Measurements from ENCODE around the gene COPS7A. TPM values are rescaled to one million over a fixed set of nuclear protein-coding genes. Genes with fewer than 3 reads are reported as not detected.

Gene COPS7A
- total RNA-seq, 3 donors from 2014 or later, result 52.1 to 72.2 (median 59.9) TPM

GRCh38 chr12:6752167-6752920 is 28.5 kb downstream of the COPS7A start:
- peak overlapping the region; percentile 98 to 99 for H3K27ac ChIP-seq
- peak in 1 of 2 donors; percentile 45 for DNase-seq (ENCODE audit: low spot score in 2 of 2)
- H3K4me3 ChIP-seq, result peak overlapping the region; percentile 82 to 98 (median 94)
- intact Hi-C loops (cut with DNase I; ENCODE audit: low total_unique reads), result no loop called here
- H3K9me3 ChIP-seq, result no peaks in the 10 kb centered on the region
- H3K4me1 ChIP-seq, result peaks cover 0 to 9% of the 10 kb centered on the region in 2 donors
- peaks cover 20% of the 10 kb centered on the region for H3K36me3 ChIP-seq
- no peak for TF ChIP-seq POLR2A (IDR thresholded peaks at IDR 0.05)
- no peak for TF ChIP-seq CTCF (IDR thresholded peaks at IDR 0.05)
- no peak for TF ChIP-seq POLR2AphosphoS5 (IDR thresholded peaks at IDR 0.05)
- H3K27me3 ChIP-seq, result no peaks in the 10 kb centered on the region

DNA sequence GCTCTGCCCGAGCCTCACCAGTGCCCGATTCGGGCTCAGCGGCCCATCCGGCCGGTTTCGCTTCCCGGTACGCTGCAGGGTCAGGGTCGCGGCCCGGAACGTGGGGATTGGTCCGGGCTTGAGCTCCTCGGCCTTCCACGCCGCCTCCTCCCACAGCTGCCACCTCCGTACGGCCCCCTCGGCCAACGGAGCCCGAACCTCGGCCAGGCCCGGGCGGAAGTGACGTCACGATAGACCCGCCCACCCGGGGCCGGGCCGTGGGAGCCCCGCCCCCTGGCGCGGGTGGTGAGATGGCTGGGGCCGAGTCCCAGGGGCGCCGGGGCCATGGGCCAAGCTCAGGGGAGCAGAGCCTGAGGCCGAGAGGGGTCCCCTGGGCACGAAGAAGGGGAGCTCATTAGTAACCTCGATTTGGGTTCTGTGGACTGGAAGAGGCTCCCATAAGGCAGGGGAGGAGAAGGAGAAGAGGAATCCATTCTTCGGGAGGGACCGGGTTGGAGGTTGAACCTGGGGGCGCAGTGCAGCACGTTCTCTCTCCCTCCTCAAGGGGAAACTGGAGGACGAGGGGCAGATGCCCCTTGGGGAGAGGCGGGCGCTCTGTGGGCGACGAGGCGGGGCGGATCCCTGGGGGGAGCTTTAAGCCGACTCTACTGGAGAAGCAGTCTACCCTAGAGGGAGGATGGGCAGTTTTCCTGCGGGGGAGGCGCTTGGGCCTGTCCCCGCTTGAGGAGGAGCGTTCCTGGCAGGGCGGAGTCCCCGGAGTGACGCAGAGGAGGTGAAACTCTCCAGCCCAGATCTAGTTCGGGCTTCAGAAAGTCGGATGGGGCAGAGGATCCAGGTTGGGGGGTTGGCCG is 29.3 kb downstream of the COPS7A start, which contains the start of gene MLF2:
Gene MLF2 (minus strand): TSS at position 221 of the 851 bp plus-strand sequence. CDS start 807 bp downstream, outside the sequence.
- peak; percentile 81 to 99 (median 95) for TF ChIP-seq POLR2AphosphoS5 (IDR thresholded peaks at IDR 0.05)
- TF ChIP-seq CTCF (IDR thresholded peaks at IDR 0.05), result peak; percentile 83 to 99 (median 96)
- peak; percentile 96 for TF ChIP-seq POLR2A (IDR thresholded peaks at IDR 0.05)
- Histone ChIP-seq H3K9me3 (no peaks in the 10 kb centered on the region), H3K27ac (peak within 1 kb of the TSS; percentile 98 to 99), H3K36me3 (peaks cover 20% of the 10 kb centered on the region), H3K4me1 (peaks cover 0 to 9% of the 10 kb centered on the region in 2 donors), H3K4me3 (peak within 1 kb of the TSS; percentile 82 to 98 (median 94)), H3K27me3 (no peaks in the 10 kb centered on the region)
- peak; percentile 98 for DNase-seq (ENCODE audit: low spot score in 2 of 2)
- intact Hi-C loops (cut with DNase I; ENCODE audit: low total_unique reads), result no loop called here

DNA sequence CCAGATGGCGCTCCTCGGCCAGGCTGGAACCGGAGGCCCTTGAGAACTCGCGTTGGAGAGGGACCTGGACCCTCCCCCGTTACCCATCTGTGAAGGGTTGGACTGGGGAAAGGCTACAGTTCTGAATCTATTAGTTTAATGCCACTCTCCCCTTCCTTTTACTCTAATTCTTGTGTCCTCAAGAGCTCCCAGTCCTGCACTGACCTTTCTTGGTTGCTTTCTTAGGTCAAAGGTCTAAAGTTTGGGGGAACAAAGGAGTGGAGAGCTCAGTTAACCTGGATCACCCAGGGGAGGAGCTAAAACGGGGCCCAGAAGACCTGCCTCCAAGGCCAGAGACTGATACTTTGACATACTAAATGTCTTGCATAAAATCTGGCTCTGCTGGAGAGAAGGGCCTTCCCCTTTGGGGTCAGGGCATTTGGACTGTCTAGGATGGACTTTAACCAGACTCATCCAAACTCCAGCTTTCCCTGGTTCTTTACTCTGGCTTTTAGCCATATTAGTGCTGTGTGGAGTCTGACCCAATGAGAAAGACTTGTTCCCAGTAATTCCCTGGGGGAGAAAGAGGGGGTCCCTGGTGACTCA is 30.0 kb downstream of the COPS7A start:
- Histone ChIP-seq H3K9me3 (no peaks in the 10 kb centered on the region), H3K4me1 (peaks cover 0 to 9% of the 10 kb centered on the region in 2 donors), H3K27ac (peak overlapping the region; percentile 98 to 99), H3K4me3 (peak overlapping the region; percentile 82 to 98 (median 94)), H3K36me3 (peaks cover 14% of the 10 kb centered on the region), H3K27me3 (no peaks in the 10 kb centered on the region)
- no peak for DNase-seq (ENCODE audit: low spot score in 2 of 2)
- TF ChIP-seq CTCF (IDR thresholded peaks at IDR 0.05) (peak in 1 of 3 donors; percentile 5), POLR2AphosphoS5 (IDR thresholded peaks at IDR 0.05) (no peak), POLR2A (IDR thresholded peaks at IDR 0.05) (no peak)
- intact Hi-C loops (cut with DNase I; ENCODE audit: low total_unique reads), result no loop called here

DNA sequence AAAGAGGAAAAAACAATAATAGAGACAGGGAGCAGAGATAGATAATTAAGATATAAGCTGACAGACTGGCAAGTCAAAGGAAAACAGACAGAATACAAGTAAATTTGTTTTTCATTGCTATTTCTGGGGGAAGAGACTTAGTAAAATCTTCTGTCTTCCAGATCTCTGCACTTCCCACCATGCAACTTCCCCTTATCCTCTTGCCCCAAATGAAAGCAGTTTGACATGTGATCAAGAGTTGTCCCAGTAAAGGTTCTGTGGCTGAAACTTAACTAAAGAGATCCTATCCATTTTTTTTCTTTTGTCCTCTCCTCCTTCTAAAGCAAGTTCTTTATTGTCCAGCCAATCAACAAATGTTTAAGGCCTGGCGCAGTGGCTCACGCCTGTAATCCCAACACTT is 30.6 kb downstream of the COPS7A start:
- Histone ChIP-seq H3K4me1 (peaks cover 0 to 9% of the 10 kb centered on the region in 2 donors), H3K27me3 (no peaks in the 10 kb centered on the region), H3K4me3 (no peak overlapping the region), H3K27ac (peak overlapping the region; percentile 98 to 99), H3K36me3 (peaks cover 9% of the 10 kb centered on the region), H3K9me3 (no peaks in the 10 kb centered on the region)
- intact Hi-C loops (cut with DNase I; ENCODE audit: low total_unique reads), result no loop called here
- TF ChIP-seq POLR2AphosphoS5 (IDR thresholded peaks at IDR 0.05) (no peak), POLR2A (IDR thresholded peaks at IDR 0.05) (no peak), CTCF (IDR thresholded peaks at IDR 0.05) (no peak)
- no peak for DNase-seq (ENCODE audit: low spot score in 2 of 2)
